ENCODE results near the gene HNRNPUL2. TPM values are rescaled to one million over a fixed set of nuclear protein-coding genes. Genes with fewer than 3 reads are reported as not detected.

HNRNPUL2 gene
- total and polyA plus RNA-seq, 5 experiments from 2014 or later, result 0.99 to 84.0 (median 3.0) TPM

- POLR2A ChIA-PET, result interaction anchor here (0.6 to 10.3 kb wide), 35 partner anchors 9 to 1520 kb away, joined by 3 to 263 read pairs (median 8); partner anchors contain the start of genes B3GAT3, BSCL2, C11orf98 and CSKMT
- H3K27ac Mint-ChIP-seq, result peak overlapping the region; percentile 82 to 97 (median 87)
- H3K4me3 Mint-ChIP-seq, result peak overlapping the region; percentile 92 to 99 (median 96)
Measured at GRCh38 chr11:62726156-62726914, 922 bp downstream of the HNRNPUL2 start.

GRCh38 chr11:62725646-62726045, 1.6 kb downstream of the HNRNPUL2 start:
- ATAC-seq (no peak), DNase-seq (no peak)
- no peaks in the 10 kb centered on the region for H3K9me3 Mint-ChIP-seq
- H3K27me3 Mint-ChIP-seq, result peaks cover 0 to 2% (median 0%) of the 10 kb centered on the region in 5 donors
- peak overlapping the region; percentile 92 to 99 (median 96) for H3K4me3 Mint-ChIP-seq
- peak overlapping the region; percentile 82 to 97 (median 87) for H3K27ac Mint-ChIP-seq
- POLR2A ChIA-PET, result interaction anchor here (0.6 to 10.3 kb wide), 15 partner anchors 12 to 330 kb away, joined by 3 to 263 read pairs (median 47); partner anchors contain the start of genes BSCL2, GNG3, LBHD1 and MTA2
- H3K4me1 Mint-ChIP-seq, result peaks cover 25 to 72% (median 56%) of the 10 kb centered on the region in 4 donors
- peaks cover 0 to 56% (median 30%) of the 10 kb centered on the region in 3 donors for H3K36me3 Mint-ChIP-seq

More at GRCh38 chr11:62726156-62726914, 922 bp downstream of the HNRNPUL2 start:
- Mint-ChIP-seq H3K36me3 (peaks cover 0 to 53% (median 27%) of the 10 kb centered on the region in 3 donors), H3K4me1 (peaks cover 25 to 72% (median 56%) of the 10 kb centered on the region in 4 donors), H3K27me3 (peaks cover 0 to 2% (median 0%) of the 10 kb centered on the region in 5 donors), H3K9me3 (no peaks in the 10 kb centered on the region)
- peak in 4 of 10 donors; percentile 7 to 70 (median 22) for DNase-seq
- no peak for ATAC-seq

DNA sequence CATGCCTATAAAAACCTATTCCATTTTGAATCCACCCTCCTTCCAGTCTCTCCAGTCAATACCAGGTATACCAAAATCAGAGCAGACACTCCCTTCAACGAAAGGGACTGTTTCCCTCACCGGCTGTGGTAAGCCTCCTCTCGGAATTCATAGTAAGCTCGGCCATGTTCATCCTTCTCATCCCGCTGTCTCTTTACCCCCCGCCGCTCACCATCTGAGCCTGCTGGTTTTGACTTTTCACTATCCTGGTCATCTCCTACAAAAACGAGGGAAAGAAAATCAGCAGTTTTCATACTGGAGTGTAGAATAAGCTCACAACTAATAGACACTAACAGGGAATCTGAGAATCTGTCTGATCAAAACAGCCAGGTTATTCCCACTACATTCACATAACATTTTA, 3.1 kb downstream of the HNRNPUL2 start:
- H3K27ac Mint-ChIP-seq, result peak overlapping the region; percentile 6 to 87 (median 66)
- no peaks in the 10 kb centered on the region for H3K9me3 Mint-ChIP-seq
- no peak for ATAC-seq
- peaks cover 0 to 2% (median 0%) of the 10 kb centered on the region in 5 donors for H3K27me3 Mint-ChIP-seq
- peak overlapping the region; percentile 56 to 99 (median 94) for H3K4me3 Mint-ChIP-seq
- POLR2A ChIA-PET, result interaction anchor here (1.2 to 10.3 kb wide), 6 partner anchors 13 to 133 kb away, joined by 3 to 263 read pairs (median 79); partner anchors contain the start of genes BSCL2, GNG3, POLR2G and TUT1
- peaks cover 0 to 67% (median 39%) of the 10 kb centered on the region in 3 donors for H3K36me3 Mint-ChIP-seq
- no peak for DNase-seq
- H3K4me1 Mint-ChIP-seq, result peaks cover 29 to 69% (median 60%) of the 10 kb centered on the region in 4 donors

- peaks cover 28 to 73% (median 57%) of the 10 kb centered on the region in 4 donors for H3K4me1 Mint-ChIP-seq
Measured at GRCh38 chr11:62721994-62722393, 5.3 kb downstream of the HNRNPUL2 start.

DNA sequence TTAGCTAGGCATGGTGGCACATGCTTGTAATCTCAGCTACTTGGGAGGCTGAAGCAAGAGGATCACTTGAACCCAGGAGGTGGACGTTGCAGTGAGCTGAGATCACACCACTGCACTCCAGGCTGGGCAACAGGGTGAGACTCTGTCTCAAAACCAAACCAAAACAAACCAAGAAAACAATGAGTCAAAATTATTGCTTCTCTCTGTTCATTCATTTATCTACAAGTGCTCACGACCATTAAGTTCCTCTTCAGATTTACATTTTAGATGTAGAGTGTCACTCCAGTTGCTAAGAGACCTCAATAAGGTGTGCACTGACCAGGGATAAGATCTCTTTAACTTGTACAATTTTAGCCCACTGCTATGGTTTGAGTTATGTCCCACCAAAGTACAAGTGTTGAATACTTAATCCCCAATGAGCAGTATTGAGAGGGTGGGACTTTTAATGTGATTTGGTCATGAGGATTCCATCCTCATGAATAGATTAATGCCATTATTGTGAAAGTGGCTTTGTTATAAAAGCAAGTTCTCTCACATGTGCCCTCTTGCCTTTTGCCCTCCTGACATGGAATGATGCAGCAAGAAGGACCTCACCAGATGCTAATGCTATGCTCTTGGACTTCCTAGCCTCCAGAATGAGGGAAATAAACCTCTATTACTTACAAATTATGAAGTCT, 7.8 kb downstream of the HNRNPUL2 start:
- Mint-ChIP-seq H3K4me3 (no peak overlapping the region), H3K27me3 (no peaks in the 10 kb centered on the region), H3K27ac (peak overlapping the region in 6 of 10 donors; percentile 1 to 84 (median 47)), H3K4me1 (peaks cover 24 to 59% (median 45%) of the 10 kb centered on the region in 4 donors), H3K9me3 (no peaks in the 10 kb centered on the region), H3K36me3 (peaks cover 0 to 99% (median 56%) of the 10 kb centered on the region in 3 donors)
- POLR2A ChIA-PET, result interaction anchor here (0.6 to 2.5 kb wide), 4 partner anchors 10 to 55 kb away, joined by 3 to 17 read pairs (median 3); partner anchors contain the start of genes C11orf98, CSKMT, LBHD1 and UQCC3
- ATAC-seq, result no peak
- DNase-seq, result no peak

More at GRCh38 chr11:62721994-62722393, 5.3 kb downstream of the HNRNPUL2 start:
- H3K36me3 Mint-ChIP-seq, result peaks cover 0 to 86% (median 51%) of the 10 kb centered on the region in 3 donors
- H3K27me3 Mint-ChIP-seq, result no peaks in the 10 kb centered on the region
- H3K27ac Mint-ChIP-seq, result peak overlapping the region in 3 of 10 donors; percentile 10 to 85 (median 81)
- POLR2A ChIA-PET, result interaction anchor here (0.5 to 10.3 kb wide), 3 partner anchors 11 to 118 kb away, joined by 3 to 263 read pairs (median 7); partner anchors contain the start of genes BSCL2, GNG3 and WDR74
- ATAC-seq, result no peak
- DNase-seq, result no peak
- H3K9me3 Mint-ChIP-seq, result no peaks in the 10 kb centered on the region
- H3K4me3 Mint-ChIP-seq, result no peak overlapping the region

- H3K4me3 Mint-ChIP-seq, result no peak overlapping the region
- H3K27me3 Mint-ChIP-seq, result no peaks in the 10 kb centered on the region
- POLR2A ChIA-PET, result interaction anchor here (1.0 to 14.8 kb wide), 2 partner anchors 10 to 37 kb away, joined by 4 to 263 read pairs; partner anchors contain the start of genes HNRNPUL2, TTC9C and ZBTB3
- H3K36me3 Mint-ChIP-seq, result peaks cover 5 to 98% (median 37%) of the 10 kb centered on the region in 3 donors
- ATAC-seq, result no peak
- H3K9me3 Mint-ChIP-seq, result no peaks in the 10 kb centered on the region
- H3K4me1 Mint-ChIP-seq, result peaks cover 17 to 46% (median 40%) of the 10 kb centered on the region in 4 donors
- H3K27ac Mint-ChIP-seq, result peak overlapping the region in 7 of 10 donors; percentile 23 to 86 (median 40)
- no peak for DNase-seq
Measured at GRCh38 chr11:62716816-62717215, 10.4 kb downstream of the HNRNPUL2 start.

DNA sequence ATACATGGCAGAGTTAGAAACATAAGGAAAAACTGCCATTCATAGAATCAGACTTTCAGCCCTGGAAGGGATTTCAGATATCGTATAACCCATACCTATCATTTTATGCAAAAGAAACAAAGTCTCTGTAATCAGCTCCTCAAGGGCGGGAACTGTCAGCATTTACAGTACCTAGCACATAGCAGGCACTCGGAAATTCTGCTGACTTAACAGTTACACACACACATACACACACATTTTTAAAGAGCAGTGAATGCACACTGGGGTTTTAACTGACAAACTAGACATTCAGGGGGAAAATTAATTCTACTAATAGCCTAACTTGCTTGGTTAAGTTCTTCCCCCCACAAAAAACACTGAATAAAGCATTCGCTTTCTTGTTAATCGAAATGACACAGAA, 11.1 kb downstream of the HNRNPUL2 start:
- POLR2A ChIA-PET, result interaction anchor here (1.2 to 14.8 kb wide), 2 partner anchors 9 to 11 kb away, joined by 3 to 263 read pairs; partner anchors contain the start of genes BSCL2, HNRNPUL2 and TTC9C
- Mint-ChIP-seq H3K36me3 (peaks cover 5 to 98% (median 33%) of the 10 kb centered on the region in 3 donors), H3K4me1 (peaks cover 17 to 44% (median 36%) of the 10 kb centered on the region in 4 donors), H3K27ac (peak overlapping the region in 2 of 10 donors; percentile 23 to 74), H3K4me3 (no peak overlapping the region), H3K9me3 (no peaks in the 10 kb centered on the region), H3K27me3 (no peaks in the 10 kb centered on the region)
- DNase-seq, result no peak
- no peak for ATAC-seq

DNA sequence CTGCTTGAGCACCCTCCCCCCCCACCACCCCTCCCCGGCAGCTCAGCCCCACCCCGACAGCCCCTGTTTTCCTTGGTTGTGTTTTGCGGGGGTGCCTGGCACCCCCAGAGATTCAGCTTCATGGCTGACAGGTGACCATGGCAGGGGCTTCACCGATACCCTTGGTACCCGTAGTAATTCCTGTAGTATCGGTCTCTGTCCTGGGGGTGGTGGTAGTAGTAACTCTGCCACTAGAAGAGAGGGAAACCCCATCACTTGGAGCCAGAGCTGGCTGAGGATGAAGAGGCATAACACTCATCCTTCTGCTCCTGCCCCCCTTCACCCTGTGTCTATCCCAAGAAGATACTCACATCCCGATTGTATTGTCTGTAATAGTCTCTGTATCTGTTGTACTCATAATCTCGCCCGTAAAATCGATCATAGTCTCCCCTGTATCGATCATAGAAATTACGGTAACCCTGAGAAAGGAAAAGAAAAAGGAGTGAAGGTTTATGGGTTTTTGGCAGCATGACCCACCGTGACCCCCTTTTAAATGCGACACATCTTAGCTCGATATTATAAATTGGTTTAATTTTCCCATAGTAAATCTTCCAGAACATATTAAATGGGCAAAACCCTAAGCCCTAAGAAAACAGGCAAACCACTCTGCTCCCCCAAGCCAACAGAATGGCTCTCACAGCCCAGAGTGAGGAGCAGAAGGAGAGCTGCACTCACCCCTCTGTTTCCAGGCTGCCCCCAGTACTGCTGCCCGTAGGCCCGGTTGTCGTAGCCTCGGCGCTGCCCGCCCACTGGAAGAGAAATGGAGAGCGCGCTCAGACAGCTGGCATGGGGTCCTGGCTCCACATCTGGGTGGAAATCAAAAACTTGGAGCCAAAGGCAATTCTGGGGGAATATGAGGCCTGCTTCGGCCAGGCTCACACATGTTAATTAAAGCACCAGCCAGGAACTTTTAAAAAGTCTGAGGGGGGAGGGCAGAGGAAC, 11.8 kb downstream of the HNRNPUL2 start:
- Mint-ChIP-seq H3K27me3 (no peaks in the 10 kb centered on the region), H3K4me1 (peaks cover 17 to 44% (median 30%) of the 10 kb centered on the region in 4 donors), H3K36me3 (peaks cover 5 to 96% (median 29%) of the 10 kb centered on the region in 3 donors), H3K27ac (peak overlapping the region in 7 of 10 donors; percentile 12 to 74 (median 56)), H3K9me3 (no peaks in the 10 kb centered on the region), H3K4me3 (no peak overlapping the region)
- ATAC-seq (no peak), DNase-seq (no peak)
- POLR2A ChIA-PET, result interaction anchor here (1.2 to 14.8 kb wide), 3 partner anchors 9 to 38 kb away, joined by 3 to 263 read pairs (median 5); partner anchors contain the start of genes BSCL2, HNRNPUL2, TTC9C and ZBTB3

GRCh38 chr11:62713343-62713742, 13.9 kb downstream of the HNRNPUL2 start:
- H3K36me3 Mint-ChIP-seq, result peaks cover 5 to 79% (median 17%) of the 10 kb centered on the region in 3 donors
- H3K27me3 Mint-ChIP-seq, result no peaks in the 10 kb centered on the region
- no peak overlapping the region for H3K4me3 Mint-ChIP-seq
- peaks cover 18 to 42% (median 39%) of the 10 kb centered on the region in 4 donors for H3K4me1 Mint-ChIP-seq
- POLR2A ChIA-PET, result interaction anchor here (9.7 to 14.8 kb wide), 2 partner anchors 14 to 128 kb away, joined by 98 to 263 read pairs; partner anchors contain the start of genes HNRNPUL2, TTC9C and WDR74
- peak overlapping the region in 9 of 10 donors; percentile 38 to 92 (median 65) for H3K27ac Mint-ChIP-seq
- ATAC-seq, result no peak
- H3K9me3 Mint-ChIP-seq, result no peaks in the 10 kb centered on the region
- no peak for DNase-seq

DNA sequence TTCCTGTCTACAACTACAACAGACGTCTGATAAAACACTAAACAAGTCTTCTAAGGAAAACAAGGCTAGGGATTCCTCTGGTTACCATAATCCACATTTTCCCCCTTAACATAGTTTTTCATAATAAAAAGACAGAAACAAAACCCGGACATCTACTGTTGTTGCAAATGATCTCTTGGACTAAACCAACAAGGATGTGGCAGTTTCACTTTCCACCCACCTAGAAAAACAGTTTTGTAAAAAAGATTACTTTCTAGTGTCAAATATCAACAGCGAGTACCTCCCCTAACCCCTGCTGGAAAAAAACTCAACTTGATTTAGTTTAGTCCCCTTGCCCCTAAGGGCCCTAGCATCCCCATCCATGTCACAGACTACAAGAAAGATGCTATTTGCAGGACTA, 14.4 kb downstream of the HNRNPUL2 start:
- H3K9me3 Mint-ChIP-seq, result no peaks in the 10 kb centered on the region
- POLR2A ChIA-PET, result interaction anchor here (9.7 to 14.8 kb wide), 2 partner anchors 14 to 128 kb away, joined by 98 to 263 read pairs; partner anchors contain the start of genes HNRNPUL2, TTC9C and WDR74
- no peak for ATAC-seq
- no peaks in the 10 kb centered on the region for H3K27me3 Mint-ChIP-seq
- H3K27ac Mint-ChIP-seq, result peak overlapping the region; percentile 22 to 92 (median 62)
- DNase-seq, result no peak
- peaks cover 5 to 74% (median 12%) of the 10 kb centered on the region in 3 donors for H3K36me3 Mint-ChIP-seq
- H3K4me3 Mint-ChIP-seq, result peak overlapping the region in 1 of 10 donors; percentile 18
- H3K4me1 Mint-ChIP-seq, result peaks cover 21 to 47% (median 40%) of the 10 kb centered on the region in 4 donors

Data from naive thymus-derived CD8-positive, alpha-beta T cell (primary cell).